ENCODE results near the gene HIP1R.

HIP1R gene

GRCh38 chr12:122847921-122848421 is 12.7 kb downstream of the HIP1R start:
- no peak for DNase-seq (ENCODE audit: low read depth in 2 of 2, low spot score in 1 of 2)

GRCh38 chr12:122848471-122849351 is 13.5 kb downstream of the HIP1R start:
- DNase-seq (ENCODE audit: low read depth in 2 of 2, low spot score in 1 of 2) = no peak

- no peak for DNase-seq (ENCODE audit: low read depth in 2 of 2, low spot score in 1 of 2)
Measured at GRCh38 chr12:122849352-122850047, 14.2 kb downstream of the HIP1R start.

- no peak for DNase-seq (ENCODE audit: low read depth in 2 of 2, low spot score in 1 of 2)
Measured at GRCh38 chr12:122850048-122850445, 14.8 kb downstream of the HIP1R start.

- DNase-seq (ENCODE audit: low read depth in 2 of 2, low spot score in 1 of 2) = no peak
Measured at GRCh38 chr12:122850695-122851350, 15.6 kb downstream of the HIP1R start.

- no peak for DNase-seq (ENCODE audit: low read depth in 2 of 2, low spot score in 1 of 2)
Measured at GRCh38 chr12:122851820-122852219, 16.6 kb downstream of the HIP1R start.

GRCh38 chr12:122852336-122853275 is 17.3 kb downstream of the HIP1R start:
- no peak for DNase-seq (ENCODE audit: low read depth in 2 of 2, low spot score in 1 of 2)

GRCh38 chr12:122853582-122854245 is 18.5 kb downstream of the HIP1R start:
- no peak for DNase-seq (ENCODE audit: low read depth in 2 of 2, low spot score in 1 of 2)

GRCh38 chr12:122854554-122854953 is 19.3 kb downstream of the HIP1R start:
- DNase-seq (ENCODE audit: low read depth in 2 of 2, low spot score in 1 of 2) = no peak

GRCh38 chr12:122855071-122855829 is 20.0 kb downstream of the HIP1R start:
- DNase-seq (ENCODE audit: low read depth in 2 of 2, low spot score in 1 of 2) = no peak

- DNase-seq (ENCODE audit: low read depth in 2 of 2, low spot score in 1 of 2) = no peak
Measured at GRCh38 chr12:122855928-122856831, 20.9 kb downstream of the HIP1R start.

GRCh38 chr12:122856999-122857671 is 21.9 kb downstream of the HIP1R start:
- DNase-seq (ENCODE audit: low read depth in 2 of 2, low spot score in 1 of 2) = no peak

GRCh38 chr12:122858171-122858570 is 22.9 kb downstream of the HIP1R start:
- no peak for DNase-seq (ENCODE audit: low read depth in 2 of 2, low spot score in 1 of 2)

- no peak for DNase-seq (ENCODE audit: low read depth in 2 of 2, low spot score in 1 of 2)
Measured at GRCh38 chr12:122858591-122859302, 23.5 kb downstream of the HIP1R start.

- DNase-seq (ENCODE audit: low read depth in 2 of 2, low spot score in 1 of 2) = no peak
Measured at GRCh38 chr12:122859303-122860039, 24.2 kb downstream of the HIP1R start.
